NCI-H1092 (cell line): ENCODE measurements around the gene CEP128.

ENCODE experiments used
- DNase-seq: peaks from one replicate; lab custom pipeline; 2025; lab: John Stamatoyannopoulos, UW

CEP128 gene

GRCh38 chr14:80543211-80543610 is 398.3 kb downstream of the CEP128 start:
- DNase-seq = no peak

GRCh38 chr14:80538633-80539375 is 402.7 kb downstream of the CEP128 start:
- no peak for DNase-seq

GRCh38 chr14:80537626-80538025 is 403.9 kb downstream of the CEP128 start:
- DNase-seq = no peak

DNA sequence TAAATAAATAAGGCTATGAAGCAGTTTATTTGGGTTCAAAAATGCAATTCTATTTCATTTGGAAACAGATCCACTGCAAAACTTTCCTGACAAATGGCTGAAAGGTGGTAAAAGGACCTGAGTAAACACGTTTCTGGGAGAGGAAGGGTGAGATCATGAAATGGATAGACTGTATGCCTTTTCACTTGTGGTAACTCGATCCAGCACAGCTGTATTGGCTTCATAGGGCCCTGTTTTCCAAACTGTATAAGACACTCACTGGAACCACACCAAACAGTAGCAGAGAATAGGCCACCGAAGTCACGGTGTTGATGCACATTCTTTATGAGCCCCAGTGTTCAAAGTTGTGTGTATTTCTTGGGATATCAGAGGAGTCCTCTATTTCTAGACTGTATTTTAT is 405.1 kb downstream of the CEP128 start:
- peak; percentile 11 for DNase-seq

- DNase-seq = no peak
These were observed 406.4 kb downstream of the CEP128 start for GRCh38 chr14:80535171-80535570.

GRCh38 chr14:80523518-80524117 is 417.9 kb downstream of the CEP128 start:
- no peak for DNase-seq

GRCh38 chr14:80522936-80523335 is 418.6 kb downstream of the CEP128 start:
- DNase-seq = no peak

- no peak for DNase-seq
These were observed 419.1 kb downstream of the CEP128 start for GRCh38 chr14:80522411-80522810.

GRCh38 chr14:80521456-80521855 is 420.1 kb downstream of the CEP128 start:
- no peak for DNase-seq

DNA sequence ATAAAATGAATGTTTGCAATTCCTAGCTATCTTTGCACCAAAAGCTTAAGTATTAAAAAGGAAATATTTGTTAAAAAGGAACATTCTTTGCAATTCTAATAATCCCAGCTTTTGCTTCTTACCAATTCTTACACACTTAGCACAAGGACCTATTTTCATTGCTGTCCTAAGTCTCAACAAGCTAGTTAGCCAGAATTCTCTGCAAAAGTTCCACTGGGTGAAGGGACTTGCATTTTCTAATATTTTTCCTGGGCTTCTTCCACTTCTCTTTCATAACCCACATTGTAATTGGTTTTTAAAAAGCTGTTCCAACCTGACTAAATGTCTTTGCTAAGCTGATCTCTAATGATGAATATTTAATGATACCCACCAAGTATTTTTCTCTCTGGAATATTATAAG is 422.5 kb downstream of the CEP128 start:
- DNase-seq = no peak

- no peak for DNase-seq
These were observed 423.4 kb downstream of the CEP128 start for GRCh38 chr14:80518173-80518572.

DNA sequence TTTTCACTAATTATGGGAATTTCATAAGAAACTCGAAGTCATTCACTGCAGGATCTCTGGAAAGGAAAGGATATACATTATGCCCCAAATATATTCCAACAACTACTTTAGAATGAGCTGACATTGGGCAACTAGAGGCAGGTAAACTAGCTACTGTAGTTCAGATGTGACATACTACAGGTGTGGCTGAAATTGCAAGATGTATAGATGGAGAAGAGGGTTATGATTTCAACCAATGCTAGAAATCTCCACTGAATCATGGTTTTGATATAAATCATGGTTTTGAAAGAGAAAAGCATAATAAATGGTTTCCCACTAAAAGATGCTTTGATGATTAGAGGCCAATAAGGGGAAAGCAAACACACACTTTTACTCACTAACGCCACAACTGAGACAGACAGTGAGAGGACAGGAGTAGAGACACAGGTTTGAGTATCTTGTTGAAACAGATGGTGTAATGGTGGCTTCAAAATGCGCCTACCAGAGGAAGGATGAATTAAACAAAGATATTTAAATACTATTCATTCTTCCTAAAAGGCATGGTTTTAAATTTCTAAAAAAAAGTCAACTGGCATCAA is 434.2 kb downstream of the CEP128 start:
- DNase-seq = no peak

- no peak for DNase-seq
These were observed 436.8 kb downstream of the CEP128 start for GRCh38 chr14:80504781-80505180.

DNA sequence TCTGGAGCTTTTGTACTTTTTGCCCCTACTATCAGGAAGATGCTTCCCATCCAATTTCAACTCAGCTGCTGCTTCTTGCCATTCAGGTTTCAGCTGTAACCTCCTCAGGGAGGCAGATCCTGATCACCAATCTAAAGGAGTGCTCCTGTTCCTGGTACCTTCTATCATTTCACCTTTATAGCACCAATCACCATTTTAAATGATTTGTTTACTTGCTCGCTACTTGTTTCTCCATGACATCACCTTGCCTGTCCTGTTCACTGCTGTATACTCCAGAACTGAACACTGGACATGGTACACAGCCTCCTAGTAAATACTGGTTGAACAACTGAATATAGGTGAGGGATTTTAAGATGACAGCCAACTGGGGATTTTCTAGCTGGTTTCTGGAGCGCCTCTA is 443.0 kb downstream of the CEP128 start:
- DNase-seq = no peak

GRCh38 chr14:80496090-80496489 is 445.4 kb downstream of the CEP128 start:
- DNase-seq = no peak

GRCh38 chr14:80494769-80495168 is 446.8 kb downstream of the CEP128 start:
- no peak for DNase-seq

DNA sequence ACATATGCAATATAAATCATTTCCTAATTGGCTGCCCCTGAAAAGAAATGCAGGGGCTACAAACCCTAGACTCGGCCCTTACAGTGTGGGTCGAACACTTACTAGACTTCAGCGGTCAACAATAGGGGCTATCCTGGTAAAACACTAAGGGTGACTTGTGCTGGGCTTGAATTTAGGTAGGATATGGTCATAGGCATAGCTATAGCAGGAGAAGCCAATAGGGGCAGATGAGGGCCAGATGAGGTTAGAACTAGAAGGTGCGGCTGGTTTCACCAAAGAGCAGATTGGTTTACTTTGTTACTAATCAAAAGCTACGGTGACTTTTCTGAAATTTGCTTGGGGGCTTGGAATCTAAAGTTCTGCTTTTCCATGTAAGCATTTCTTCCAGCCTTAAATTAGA is 447.9 kb downstream of the CEP128 start:
- DNase-seq = no peak

DNA sequence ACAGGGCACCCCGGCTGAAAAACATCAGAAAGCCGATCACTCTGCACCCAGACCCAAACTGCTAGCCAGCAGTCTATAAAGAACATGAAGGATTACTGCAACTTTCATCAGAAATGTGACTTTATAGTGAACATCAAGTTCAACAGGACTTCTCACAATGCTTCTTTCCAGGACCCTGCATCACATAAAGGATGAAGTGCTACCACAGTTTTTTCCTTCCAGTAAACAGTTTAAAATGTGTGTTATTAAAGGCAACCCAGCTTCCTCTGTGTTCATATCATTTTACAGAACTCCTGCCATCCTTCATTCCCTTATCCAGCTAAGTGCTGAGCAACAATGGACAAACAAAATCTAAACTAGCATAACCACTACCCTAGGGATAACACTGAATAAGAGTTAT is 449.9 kb downstream of the CEP128 start:
- DNase-seq = no peak

GRCh38 chr14:80491131-80491530 is 450.4 kb downstream of the CEP128 start:
- no peak for DNase-seq

- DNase-seq = no peak
These were observed 452.0 kb downstream of the CEP128 start for GRCh38 chr14:80489513-80489912.

GRCh38 chr14:80485764-80486163 is 455.8 kb downstream of the CEP128 start:
- no peak for DNase-seq

DNA sequence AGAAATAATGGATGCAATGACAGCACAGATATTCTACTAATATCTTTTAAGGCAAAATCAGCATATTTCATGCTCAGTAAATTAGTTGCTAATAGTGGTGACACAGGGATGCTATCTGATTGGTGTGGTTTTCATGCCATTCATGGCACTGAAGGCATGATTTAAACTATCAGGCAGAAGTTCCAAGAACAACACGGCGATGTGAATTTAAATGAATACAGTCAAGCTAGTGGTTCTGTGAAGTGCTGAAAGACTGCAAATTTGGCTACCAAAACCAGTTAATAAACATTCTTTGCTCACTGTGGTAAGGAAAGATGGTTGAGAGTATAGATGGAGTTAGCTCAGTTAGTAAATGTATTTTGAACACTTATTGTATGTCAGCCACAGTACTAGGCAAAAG is 458.2 kb downstream of the CEP128 start:
- DNase-seq = no peak

- DNase-seq = no peak
These were observed 464.0 kb downstream of the CEP128 start for GRCh38 chr14:80477388-80478160.
